ENCODE results near the gene CADPS. TPM values are rescaled to one million over a fixed set of nuclear protein-coding genes. Genes with fewer than 3 reads are reported as not detected.

The CADPS gene
- total RNA-seq, 1 experiment from 2014 or later: 7.0 TPM

DNA sequence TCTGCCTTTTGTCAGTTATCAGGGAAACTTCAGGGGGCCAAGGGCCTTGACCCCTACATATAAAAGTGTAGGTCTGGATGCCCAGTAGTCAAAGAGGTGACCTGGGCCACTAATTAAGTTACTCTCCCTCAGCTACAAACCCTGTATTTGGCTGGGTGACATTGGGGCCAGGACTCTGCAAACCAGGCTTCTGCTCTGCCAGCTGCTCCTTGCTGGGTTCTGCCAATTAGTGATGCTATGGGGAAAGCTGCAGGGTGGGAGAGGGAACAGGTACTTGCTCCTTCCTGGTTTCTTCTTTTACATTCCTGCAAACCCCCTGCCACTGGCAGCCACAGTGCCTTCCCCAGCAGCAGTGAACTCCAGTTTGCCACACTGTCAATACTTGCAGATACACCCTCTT, 179.2 kb downstream of the CADPS start:
- no peaks in the 10 kb centered on the region for H3K36me3 Mint-ChIP-seq
- ChIA-PET POLR2A (no interaction called here), CTCF (no interaction called here)
- H3K4me3 Mint-ChIP-seq: no peak overlapping the region
- peaks cover 12% of the 10 kb centered on the region for H3K4me1 Mint-ChIP-seq
- H3K9me3 Mint-ChIP-seq: no peaks in the 10 kb centered on the region
- no peak for ATAC-seq
- no peak overlapping the region for H3K27ac Mint-ChIP-seq
- no peak for DNase-seq (ENCODE audit: low spot score)
- TF ChIP-seq, protein P1, sequence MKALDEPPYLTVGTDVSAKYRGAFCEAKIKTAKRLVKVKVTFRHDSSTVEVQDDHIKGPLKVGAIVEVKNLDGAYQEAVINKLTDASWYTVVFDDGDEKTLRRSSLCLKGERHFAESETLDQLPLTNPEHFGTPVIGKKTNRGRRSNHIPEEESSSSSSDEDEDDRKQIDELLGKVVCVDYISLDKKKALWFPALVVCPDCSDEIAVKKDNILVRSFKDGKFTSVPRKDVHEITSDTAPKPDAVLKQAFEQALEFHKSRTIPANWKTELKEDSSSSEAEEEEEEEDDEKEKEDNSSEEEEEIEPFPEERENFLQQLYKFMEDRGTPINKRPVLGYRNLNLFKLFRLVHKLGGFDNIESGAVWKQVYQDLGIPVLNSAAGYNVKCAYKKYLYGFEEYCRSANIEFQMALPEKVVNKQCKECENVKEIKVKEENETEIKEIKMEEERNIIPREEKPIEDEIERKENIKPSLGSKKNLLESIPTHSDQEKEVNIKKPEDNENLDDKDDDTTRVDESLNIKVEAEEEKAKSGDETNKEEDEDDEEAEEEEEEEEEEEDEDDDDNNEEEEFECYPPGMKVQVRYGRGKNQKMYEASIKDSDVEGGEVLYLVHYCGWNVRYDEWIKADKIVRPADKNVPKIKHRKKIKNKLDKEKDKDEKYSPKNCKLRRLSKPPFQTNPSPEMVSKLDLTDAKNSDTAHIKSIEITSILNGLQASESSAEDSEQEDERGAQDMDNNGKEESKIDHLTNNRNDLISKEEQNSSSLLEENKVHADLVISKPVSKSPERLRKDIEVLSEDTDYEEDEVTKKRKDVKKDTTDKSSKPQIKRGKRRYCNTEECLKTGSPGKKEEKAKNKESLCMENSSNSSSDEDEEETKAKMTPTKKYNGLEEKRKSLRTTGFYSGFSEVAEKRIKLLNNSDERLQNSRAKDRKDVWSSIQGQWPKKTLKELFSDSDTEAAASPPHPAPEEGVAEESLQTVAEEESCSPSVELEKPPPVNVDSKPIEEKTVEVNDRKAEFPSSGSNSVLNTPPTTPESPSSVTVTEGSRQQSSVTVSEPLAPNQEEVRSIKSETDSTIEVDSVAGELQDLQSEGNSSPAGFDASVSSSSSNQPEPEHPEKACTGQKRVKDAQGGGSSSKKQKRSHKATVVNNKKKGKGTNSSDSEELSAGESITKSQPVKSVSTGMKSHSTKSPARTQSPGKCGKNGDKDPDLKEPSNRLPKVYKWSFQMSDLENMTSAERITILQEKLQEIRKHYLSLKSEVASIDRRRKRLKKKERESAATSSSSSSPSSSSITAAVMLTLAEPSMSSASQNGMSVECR (CRISPR knock-in tag; IDR thresholded peaks at IDR 0.05; ENCODE audit: borderline replicate concordance): no peak
- TF ChIP-seq, protein P2, sequence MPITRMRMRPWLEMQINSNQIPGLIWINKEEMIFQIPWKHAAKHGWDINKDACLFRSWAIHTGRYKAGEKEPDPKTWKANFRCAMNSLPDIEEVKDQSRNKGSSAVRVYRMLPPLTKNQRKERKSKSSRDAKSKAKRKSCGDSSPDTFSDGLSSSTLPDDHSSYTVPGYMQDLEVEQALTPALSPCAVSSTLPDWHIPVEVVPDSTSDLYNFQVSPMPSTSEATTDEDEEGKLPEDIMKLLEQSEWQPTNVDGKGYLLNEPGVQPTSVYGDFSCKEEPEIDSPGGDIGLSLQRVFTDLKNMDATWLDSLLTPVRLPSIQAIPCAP (CRISPR knock-in tag; IDR thresholded peaks at IDR 0.05): no peak
- no peak for TF ChIP-seq NR3C1 (CRISPR knock-in tag; conservative IDR thresholded peaks at IDR 0.05; ENCODE audit: low read depth)
- TF ChIP-seq, protein P3, sequence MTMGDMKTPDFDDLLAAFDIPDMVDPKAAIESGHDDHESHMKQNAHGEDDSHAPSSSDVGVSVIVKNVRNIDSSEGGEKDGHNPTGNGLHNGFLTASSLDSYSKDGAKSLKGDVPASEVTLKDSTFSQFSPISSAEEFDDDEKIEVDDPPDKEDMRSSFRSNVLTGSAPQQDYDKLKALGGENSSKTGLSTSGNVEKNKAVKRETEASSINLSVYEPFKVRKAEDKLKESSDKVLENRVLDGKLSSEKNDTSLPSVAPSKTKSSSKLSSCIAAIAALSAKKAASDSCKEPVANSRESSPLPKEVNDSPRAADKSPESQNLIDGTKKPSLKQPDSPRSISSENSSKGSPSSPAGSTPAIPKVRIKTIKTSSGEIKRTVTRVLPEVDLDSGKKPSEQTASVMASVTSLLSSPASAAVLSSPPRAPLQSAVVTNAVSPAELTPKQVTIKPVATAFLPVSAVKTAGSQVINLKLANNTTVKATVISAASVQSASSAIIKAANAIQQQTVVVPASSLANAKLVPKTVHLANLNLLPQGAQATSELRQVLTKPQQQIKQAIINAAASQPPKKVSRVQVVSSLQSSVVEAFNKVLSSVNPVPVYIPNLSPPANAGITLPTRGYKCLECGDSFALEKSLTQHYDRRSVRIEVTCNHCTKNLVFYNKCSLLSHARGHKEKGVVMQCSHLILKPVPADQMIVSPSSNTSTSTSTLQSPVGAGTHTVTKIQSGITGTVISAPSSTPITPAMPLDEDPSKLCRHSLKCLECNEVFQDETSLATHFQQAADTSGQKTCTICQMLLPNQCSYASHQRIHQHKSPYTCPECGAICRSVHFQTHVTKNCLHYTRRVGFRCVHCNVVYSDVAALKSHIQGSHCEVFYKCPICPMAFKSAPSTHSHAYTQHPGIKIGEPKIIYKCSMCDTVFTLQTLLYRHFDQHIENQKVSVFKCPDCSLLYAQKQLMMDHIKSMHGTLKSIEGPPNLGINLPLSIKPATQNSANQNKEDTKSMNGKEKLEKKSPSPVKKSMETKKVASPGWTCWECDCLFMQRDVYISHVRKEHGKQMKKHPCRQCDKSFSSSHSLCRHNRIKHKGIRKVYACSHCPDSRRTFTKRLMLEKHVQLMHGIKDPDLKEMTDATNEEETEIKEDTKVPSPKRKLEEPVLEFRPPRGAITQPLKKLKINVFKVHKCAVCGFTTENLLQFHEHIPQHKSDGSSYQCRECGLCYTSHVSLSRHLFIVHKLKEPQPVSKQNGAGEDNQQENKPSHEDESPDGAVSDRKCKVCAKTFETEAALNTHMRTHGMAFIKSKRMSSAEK (CRISPR knock-in tag; IDR thresholded peaks at IDR 0.05; ENCODE audit: borderline replicate concordance): no peak
- TF ChIP-seq, protein P4, sequence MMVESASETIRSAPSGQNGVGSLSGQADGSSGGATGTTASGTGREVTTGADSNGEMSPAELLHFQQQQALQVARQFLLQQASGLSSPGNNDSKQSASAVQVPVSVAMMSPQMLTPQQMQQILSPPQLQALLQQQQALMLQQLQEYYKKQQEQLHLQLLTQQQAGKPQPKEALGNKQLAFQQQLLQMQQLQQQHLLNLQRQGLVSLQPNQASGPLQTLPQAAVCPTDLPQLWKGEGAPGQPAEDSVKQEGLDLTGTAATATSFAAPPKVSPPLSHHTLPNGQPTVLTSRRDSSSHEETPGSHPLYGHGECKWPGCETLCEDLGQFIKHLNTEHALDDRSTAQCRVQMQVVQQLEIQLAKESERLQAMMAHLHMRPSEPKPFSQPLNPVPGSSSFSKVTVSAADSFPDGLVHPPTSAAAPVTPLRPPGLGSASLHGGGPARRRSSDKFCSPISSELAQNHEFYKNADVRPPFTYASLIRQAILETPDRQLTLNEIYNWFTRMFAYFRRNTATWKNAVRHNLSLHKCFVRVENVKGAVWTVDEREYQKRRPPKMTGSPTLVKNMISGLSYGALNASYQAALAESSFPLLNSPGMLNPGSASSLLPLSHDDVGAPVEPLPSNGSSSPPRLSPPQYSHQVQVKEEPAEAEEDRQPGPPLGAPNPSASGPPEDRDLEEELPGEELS (CRISPR knock-in tag; IDR thresholded peaks at IDR 0.05): no peak
- TF ChIP-seq ZNF396 (CRISPR knock-in tag; IDR thresholded peaks at IDR 0.05; ENCODE audit: borderline replicate concordance): no peak
- no peak for TF ChIP-seq MYBL2 (CRISPR knock-in tag; IDR thresholded peaks at IDR 0.05)
- TF ChIP-seq KAT7 (CRISPR knock-in tag; IDR thresholded peaks at IDR 0.05; ENCODE audit: borderline replicate concordance): no peak
- no peak for TF ChIP-seq SP1 (CRISPR knock-in tag; conservative IDR thresholded peaks at IDR 0.05)
- no peak for TF ChIP-seq JUN (CRISPR knock-in tag; IDR thresholded peaks at IDR 0.05)
- TF ChIP-seq TEAD4 (CRISPR knock-in tag; IDR thresholded peaks at IDR 0.05): no peak
- TF ChIP-seq, protein P5, sequence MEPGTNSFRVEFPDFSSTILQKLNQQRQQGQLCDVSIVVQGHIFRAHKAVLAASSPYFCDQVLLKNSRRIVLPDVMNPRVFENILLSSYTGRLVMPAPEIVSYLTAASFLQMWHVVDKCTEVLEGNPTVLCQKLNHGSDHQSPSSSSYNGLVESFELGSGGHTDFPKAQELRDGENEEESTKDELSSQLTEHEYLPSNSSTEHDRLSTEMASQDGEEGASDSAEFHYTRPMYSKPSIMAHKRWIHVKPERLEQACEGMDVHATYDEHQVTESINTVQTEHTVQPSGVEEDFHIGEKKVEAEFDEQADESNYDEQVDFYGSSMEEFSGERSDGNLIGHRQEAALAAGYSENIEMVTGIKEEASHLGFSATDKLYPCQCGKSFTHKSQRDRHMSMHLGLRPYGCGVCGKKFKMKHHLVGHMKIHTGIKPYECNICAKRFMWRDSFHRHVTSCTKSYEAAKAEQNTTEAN (CRISPR knock-in tag; IDR thresholded peaks at IDR 0.05): no peak
- TF ChIP-seq, protein P6, sequence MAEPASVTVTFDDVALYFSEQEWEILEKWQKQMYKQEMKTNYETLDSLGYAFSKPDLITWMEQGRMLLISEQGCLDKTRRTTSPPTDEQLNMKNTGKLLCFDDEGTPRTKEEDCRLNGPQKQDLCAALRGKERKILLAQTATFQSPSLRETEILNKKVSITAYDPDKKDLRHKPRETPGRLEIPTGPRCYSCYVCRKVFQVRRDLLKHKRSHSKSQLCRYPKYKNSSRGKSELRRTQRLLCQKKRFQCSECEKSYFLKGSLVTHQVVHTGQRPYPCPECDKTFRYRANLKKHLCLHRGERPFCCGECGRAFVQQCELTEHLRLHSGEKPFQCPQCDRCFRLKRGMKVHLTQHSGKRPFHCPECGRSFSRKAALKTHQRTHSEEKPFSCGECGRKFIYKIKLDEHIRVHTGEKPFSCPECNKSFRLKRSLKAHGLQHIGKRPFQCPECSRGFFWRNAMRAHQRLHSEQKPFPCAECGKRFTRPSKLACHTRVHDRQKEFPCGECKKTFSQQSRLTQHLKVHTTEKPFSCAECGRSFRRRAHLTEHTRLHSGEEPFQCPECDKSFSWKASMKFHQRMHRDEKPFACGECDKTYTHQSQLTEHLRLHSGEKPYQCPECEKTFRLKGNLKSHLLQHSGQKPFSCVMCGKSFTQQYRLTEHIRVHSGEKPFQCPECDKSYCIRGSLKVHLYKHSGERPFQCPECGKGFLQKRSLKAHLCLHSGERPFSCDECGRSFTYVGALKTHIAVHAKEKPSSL (CRISPR knock-in tag; conservative IDR thresholded peaks at IDR 0.05): no peak
- TF ChIP-seq ZNF423 (CRISPR knock-in tag; IDR thresholded peaks at IDR 0.05): no peak
- TF ChIP-seq, protein P7, sequence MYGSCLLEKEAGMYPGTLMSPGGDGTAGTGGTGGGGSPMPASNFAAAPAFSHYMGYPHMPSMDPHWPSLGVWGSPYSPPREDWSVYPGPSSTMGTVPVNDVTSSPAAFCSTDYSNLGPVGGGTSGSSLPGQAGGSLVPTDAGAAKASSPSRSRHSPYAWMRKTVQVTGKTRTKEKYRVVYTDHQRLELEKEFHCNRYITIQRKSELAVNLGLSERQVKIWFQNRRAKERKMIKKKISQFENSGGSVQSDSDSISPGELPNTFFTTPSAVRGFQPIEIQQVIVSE (CRISPR knock-in tag; IDR thresholded peaks at IDR 0.05; ENCODE audit: borderline replicate concordance): no peak
- TF ChIP-seq, protein P8, sequence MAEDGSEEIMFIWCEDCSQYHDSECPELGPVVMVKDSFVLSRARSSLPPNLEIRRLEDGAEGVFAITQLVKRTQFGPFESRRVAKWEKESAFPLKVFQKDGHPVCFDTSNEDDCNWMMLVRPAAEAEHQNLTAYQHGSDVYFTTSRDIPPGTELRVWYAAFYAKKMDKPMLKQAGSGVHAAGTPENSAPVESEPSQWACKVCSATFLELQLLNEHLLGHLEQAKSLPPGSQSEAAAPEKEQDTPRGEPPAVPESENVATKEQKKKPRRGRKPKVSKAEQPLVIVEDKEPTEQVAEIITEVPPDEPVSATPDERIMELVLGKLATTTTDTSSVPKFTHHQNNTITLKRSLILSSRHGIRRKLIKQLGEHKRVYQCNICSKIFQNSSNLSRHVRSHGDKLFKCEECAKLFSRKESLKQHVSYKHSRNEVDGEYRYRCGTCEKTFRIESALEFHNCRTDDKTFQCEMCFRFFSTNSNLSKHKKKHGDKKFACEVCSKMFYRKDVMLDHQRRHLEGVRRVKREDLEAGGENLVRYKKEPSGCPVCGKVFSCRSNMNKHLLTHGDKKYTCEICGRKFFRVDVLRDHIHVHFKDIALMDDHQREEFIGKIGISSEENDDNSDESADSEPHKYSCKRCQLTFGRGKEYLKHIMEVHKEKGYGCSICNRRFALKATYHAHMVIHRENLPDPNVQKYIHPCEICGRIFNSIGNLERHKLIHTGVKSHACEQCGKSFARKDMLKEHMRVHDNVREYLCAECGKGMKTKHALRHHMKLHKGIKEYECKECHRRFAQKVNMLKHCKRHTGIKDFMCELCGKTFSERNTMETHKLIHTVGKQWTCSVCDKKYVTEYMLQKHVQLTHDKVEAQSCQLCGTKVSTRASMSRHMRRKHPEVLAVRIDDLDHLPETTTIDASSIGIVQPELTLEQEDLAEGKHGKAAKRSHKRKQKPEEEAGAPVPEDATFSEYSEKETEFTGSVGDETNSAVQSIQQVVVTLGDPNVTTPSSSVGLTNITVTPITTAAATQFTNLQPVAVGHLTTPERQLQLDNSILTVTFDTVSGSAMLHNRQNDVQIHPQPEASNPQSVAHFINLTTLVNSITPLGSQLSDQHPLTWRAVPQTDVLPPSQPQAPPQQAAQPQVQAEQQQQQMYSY (CRISPR knock-in tag; IDR thresholded peaks at IDR 0.05): no peak
- no peak for TF ChIP-seq RORB (CRISPR knock-in tag; IDR thresholded peaks at IDR 0.05)
- no peaks in the 10 kb centered on the region for H3K27me3 Mint-ChIP-seq (ENCODE audit: low read depth)
